GM13976 (cell line): ENCODE data around the gene LARP1B.

Source experiments
- DNase-seq: peaks from one replicate; pipeline ENCODE4 v3.0.0; 2012; ENCODE audit warnings: low spot score
- CTCF ChIP-seq: IDR thresholded peaks from 2 replicates; pipeline ENCODE4 v1.5.1; 2012; ENCODE audit warnings: borderline replicate concordance, mild to moderate bottlenecking; ENCODE audit not compliant: insufficient read depth; ENCODE audit errors: extremely low read depth, missing control alignments, control extremely low read depth
- in situ Hi-C: fragments of 300-500 bp; cut with MboI; formaldehyde crosslinking; loops from one replicate; pipeline ENCODE4 v1.12.0; 2022; ENCODE audit warnings: low sequenced_read_pairs, mixed read lengths, inconsistent platforms; ENCODE audit not compliant: unreplicated experiment

Gene LARP1B

GRCh38 chr4:128107766-128108165 is 46.7 kb downstream of the LARP1B start:
- TF ChIP-seq CTCF = no peak
- in situ Hi-C loops = no loop called here
- no peak for DNase-seq

- no peak for TF ChIP-seq CTCF
- no peak for DNase-seq
- in situ Hi-C loops = no loop called here
These were observed 61.9 kb downstream of the LARP1B start for GRCh38 chr4:128123036-128123435.

GRCh38 chr4:128130621-128131020 is 69.5 kb downstream of the LARP1B start:
- no peak for DNase-seq
- no peak for TF ChIP-seq CTCF
- in situ Hi-C loops = no loop called here

- TF ChIP-seq CTCF = no peak
- in situ Hi-C loops = no loop called here
- DNase-seq = no peak
These were observed 73.8 kb downstream of the LARP1B start for GRCh38 chr4:128134925-128135324.

- DNase-seq = no peak
- in situ Hi-C loops = no loop called here
- no peak for TF ChIP-seq CTCF
These were observed 74.3 kb downstream of the LARP1B start for GRCh38 chr4:128135391-128135790.

GRCh38 chr4:128141866-128142265 is 80.8 kb downstream of the LARP1B start:
- no peak for DNase-seq
- in situ Hi-C loops = no loop called here
- no peak for TF ChIP-seq CTCF

- no peak for TF ChIP-seq CTCF
- DNase-seq = no peak
- in situ Hi-C loops = no loop called here
These were observed 84.6 kb downstream of the LARP1B start for GRCh38 chr4:128145727-128146126.
